GM19467 (cell line): ENCODE data around the gene RNF187.
"Not testable (repeated sequence)": the region's sequence is repeated elsewhere in the genome, so short reads cannot be mapped to it uniquely, and the experiment has no call there.

Experiments
- ATAC-seq: cut with Tn5 transposase; IDR thresholded peaks from one replicate; pipeline ENCODE4 v1.9.1; 2021; ENCODE audit warnings: mild to moderate bottlenecking, moderate library complexity; ENCODE audit not compliant: unreplicated experiment

The RNF187 gene

DNA sequence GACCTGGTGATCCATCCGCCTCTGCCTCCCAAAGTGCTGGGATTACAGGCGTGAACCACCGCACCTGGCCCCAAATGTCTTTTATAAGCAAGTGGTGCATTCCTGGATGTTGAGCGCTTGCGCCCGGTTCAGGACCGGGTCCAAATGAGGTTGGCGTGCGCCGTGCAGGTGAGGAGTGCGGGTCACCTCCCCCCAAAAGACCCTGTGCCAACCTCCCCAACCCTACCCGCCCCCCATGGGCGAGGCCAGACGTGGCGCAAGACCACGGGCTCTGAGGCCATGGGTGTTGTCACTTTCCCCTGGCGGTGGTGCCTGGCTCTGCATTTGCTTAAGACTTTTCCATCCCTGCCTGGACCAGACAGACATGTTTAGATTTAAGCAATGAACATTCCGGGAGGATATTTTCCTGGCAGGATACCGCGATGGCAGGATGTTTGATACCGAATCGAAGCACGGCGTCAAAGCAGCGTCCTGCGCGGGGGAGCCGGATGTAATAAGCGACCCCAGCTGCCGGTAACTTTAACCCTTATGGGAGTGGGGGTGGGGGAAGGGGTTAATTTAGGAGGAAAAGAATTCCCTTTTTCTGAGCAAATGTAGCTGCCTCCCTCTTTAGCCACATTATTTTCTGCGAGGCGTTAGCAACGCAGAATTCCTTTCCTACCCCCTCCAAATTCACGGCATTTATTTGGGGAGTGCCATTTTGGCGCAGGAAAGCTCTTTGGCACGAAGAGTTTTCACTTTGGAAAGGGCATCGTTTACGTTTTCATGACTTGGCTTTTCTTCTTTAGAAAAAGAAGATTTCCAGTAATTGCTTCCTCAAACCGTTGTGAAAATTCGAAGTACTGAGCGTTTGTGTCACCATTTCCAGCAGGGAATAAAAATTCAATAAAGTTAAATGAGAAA, 27.8 kb upstream of the RNF187 start:
- ATAC-seq: no peak

GRCh38 chr1:228460821-228461220, 26.4 kb upstream of the RNF187 start:
- no peak for ATAC-seq

GRCh38 chr1:228462560-228462959, 24.6 kb upstream of the RNF187 start:
- no peak for ATAC-seq

- ATAC-seq: no peak
Observed at GRCh38 chr1:228463009-228463558, 24.1 kb upstream of the RNF187 start.

DNA sequence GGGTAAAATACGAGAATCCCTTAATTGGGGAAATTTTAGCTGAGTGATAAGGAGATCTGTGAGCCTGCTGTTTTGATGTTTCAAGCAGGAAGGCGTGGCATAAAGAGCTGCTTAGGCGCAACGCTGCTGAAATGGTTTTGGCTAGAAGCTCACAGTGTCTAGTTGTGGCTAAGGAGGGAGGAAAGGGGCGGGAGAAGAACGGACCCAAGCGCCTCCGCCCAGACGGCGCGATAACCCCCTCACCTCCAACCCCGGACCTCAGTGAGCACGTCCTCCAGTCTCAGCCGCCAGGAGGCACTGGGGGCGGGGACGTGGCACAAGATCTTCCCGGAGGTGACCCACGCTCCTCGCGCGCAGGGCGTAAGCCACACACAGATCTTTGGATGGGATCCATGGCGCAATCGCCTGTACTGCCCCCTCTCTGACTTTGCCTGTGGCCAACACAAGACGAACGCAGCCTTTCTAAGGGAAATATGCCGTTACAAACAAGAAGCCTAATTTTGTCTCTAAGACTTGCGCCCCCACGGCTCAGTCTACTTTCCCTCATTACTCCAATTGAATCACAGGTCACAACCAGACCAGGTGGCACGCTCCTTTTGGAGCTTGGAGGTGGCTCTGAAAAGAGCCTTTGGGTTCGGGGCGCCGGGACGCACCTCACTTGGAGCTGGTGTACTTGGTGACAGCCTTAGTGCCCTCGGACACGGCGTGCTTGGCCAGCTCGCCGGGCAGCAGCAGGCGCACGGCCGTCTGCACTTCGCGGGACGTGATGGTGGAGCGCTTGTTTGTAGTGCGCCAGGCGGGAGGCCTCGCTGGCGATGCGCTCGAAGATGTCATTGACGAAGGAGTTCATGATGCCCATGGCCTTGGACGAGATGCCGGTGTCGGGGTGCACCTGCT, 23.4 kb upstream of the RNF187 start:
- peak; percentile 46 for ATAC-seq

DNA sequence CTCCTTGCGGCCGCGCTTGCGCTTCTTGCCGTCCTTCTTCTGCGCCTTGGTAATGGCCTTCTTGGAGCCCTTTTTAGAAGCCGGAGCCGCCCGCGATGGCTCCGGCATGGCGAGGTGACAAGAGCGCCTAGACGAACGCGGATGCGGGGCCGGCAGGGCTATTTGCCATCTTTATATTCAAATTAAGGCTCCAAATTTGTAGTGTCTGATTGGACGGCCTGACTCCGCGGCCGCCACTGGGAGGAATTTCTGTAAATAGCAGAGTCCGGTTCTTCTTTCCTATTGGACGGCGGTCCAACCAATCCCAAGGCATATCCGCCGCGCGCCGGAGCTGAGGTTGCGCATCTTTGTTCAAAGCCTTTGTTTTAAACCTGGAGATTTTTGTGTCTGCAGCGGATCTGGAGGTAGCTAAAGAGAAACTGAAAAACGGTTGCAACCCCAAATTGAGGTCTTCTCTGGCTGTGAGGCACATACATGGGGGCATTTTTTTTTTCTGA, 22.6 kb upstream of the RNF187 start:
- peak; percentile 74 for ATAC-seq

DNA sequence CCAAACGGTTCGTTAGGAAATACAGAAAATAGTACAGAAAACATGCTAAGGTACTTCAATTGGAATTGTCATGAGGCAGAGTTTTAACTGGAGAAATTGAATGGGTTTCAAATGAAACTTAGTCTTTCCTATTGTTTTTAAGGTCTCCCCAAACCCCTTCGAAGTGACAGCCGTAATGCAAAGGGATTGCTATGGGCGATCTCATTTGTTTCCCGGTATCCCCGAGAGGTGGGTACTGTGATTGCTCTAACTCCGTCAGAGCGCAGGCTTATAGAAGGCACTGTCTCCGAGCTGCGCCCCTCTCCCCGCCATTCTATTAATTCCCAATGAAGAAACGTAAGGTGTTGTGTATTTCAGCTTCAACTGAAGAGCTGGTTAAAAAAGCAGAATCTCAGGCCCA, 22.0 kb upstream of the RNF187 start:
- no peak for ATAC-seq

- ATAC-seq: no peak
Observed at GRCh38 chr1:228465571-228466146, 21.5 kb upstream of the RNF187 start.

DNA sequence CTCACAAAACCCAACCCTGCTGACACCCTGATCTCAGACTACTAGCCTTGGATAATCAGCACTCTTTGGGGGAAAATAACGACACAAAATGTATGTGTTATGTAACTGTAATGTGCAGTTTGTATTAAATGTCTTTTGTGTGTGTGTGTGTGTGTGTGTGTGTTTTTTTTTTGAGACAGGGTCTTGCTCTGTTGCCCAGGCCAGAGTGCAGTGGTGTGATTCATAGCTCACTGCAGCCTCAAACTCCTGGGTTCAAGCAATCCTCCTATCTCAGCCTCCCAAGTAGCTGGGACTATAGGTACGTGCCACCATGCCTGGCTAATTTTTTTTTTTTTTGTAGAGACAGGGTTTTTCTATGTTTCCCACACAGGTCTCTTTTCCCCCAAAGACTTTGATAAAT, 19.0 kb upstream of the RNF187 start:
- not testable (repeated sequence) for ATAC-seq

- no peak for ATAC-seq
Observed at GRCh38 chr1:228469413-228470162, 17.6 kb upstream of the RNF187 start.

DNA sequence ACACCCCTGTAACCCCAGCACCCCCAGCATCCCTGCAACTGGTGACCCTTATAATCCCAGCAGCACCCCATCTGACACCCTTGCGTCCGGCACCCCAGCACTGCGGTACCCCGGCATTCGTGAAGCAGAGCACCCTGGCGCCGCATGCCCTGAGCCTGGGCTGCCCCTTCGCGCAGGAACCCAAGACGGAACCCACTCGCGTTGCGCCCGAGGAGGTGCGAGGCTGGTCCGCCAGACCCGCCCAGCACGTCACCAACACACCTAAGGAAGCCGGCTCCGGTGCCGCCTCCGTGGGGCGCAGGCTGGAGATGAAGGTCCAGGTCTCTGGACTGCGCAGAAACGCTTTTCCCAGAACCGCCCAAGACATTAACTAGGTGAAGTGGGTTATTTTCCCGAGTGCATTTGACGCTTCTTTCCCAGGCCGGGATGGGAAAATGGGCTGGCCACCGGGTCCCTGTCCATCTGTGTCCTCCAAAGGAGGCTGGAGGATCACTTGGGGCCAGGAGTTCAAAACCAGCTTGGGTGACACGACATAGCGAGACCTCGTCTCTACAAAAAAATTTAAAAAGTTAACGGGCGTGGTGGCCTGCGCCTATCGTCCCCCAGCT, 15.9 kb upstream of the RNF187 start:
- no peak for ATAC-seq

GRCh38 chr1:228471762-228472398, 15.3 kb upstream of the RNF187 start:
- ATAC-seq: no peak

- ATAC-seq: no peak
Observed at GRCh38 chr1:228472655-228473054, 14.5 kb upstream of the RNF187 start.

- ATAC-seq: no peak
Observed at GRCh38 chr1:228474507-228474906, 12.7 kb upstream of the RNF187 start.

DNA sequence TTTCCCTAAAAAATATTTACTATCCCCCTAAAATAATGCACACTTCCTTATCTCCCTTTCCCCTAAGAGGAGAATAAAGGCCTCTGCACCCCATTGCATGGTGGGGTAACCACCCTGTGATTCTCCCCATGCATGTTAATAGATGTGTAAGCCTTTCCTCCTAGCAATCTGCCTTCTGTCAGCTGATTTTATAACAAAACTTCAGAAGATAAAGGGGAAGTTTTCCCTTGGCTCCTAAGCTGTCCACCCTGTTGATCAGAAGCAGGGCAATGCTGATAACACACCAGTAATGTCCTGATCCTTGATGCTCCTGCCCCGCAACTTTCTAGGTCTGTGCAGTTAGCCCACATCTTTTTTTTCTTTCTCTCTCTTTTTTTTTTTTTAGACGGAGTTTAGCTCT, 11.4 kb upstream of the RNF187 start:
- ATAC-seq: no peak

DNA sequence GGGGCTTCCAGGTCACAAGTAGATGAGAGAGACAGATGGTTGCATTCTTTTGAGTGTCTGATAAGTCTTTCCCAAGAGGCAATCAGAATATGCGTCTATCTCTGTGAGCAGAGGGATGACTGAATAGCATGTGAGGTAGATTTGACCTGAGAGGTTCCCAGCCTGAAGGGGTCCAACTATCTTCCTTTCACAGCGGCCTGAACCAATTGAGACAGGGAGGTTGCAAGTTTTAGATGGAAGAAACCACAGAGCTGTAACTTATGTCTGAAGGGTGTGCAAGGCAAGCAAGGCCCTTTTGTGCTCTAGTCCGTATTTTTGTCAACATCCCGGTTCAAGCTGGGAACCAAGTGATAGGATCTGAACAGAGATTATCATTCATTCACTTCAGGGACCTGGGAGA, 9.9 kb upstream of the RNF187 start:
- no peak for ATAC-seq

- ATAC-seq: no peak
Observed at GRCh38 chr1:228478326-228478725, 8.9 kb upstream of the RNF187 start.

GRCh38 chr1:228478912-228479711, 8.1 kb upstream of the RNF187 start:
- ATAC-seq: no peak

DNA sequence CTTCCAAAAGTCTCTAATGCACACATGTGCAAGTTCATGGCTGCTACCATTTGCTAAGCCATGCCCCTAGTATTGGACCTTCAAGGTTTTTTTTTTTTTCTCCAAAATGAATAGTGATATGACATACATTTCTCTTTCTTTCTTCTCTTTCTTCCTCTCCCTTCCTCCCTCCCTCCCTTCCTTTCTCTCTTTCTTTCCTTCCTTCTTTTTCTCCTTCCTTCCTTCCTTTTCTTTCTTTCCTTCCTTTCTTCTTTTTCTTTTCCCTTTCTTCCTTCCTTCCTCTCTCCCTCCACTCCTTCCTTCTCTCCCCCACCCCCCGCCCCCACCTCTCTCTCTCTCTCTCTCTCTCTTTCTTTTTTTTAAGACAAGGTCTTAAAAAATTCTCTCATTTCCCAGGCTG, 3.4 kb upstream of the RNF187 start:
- no peak for ATAC-seq
